Keratinocyte (primary cell): ENCODE data around the gene MCUB. TPM values are rescaled to one million over a fixed set of nuclear protein-coding genes. Genes with fewer than 3 reads are reported as not detected.

Experiments
- DNase-seq: peaks from one replicate; pipeline ENCODE4 v3.0.0-alpha.2; 2011; ENCODE audit warnings: low read depth, missing footprints, low spot score
- FAIRE-seq: peaks from 2 replicates; lab custom pipeline; 2011; peaks lifted over from hg19 to GRCh38; lab: Jason Lieb, UNC
- H2AFZ ChIP-seq: 2 replicates; pipeline ENCODE4 v1.6.0; 2012; ENCODE audit warnings: low read length, control low read depth, inconsistent platforms; ENCODE audit not compliant: control insufficient read depth
- H3K27ac ChIP-seq: 2 replicates; pipeline ENCODE4 v1.5.1; 2011; ENCODE audit warnings: low read length; ENCODE audit not compliant: control insufficient read depth, insufficient read depth
- H3K27me3 ChIP-seq: 3 replicates; pipeline ENCODE4 v1.6.0; 2011; ENCODE audit warnings: low read length; ENCODE audit not compliant: control insufficient read depth, insufficient read depth; ENCODE audit errors: extremely low read depth
- H3K36me3 ChIP-seq, 2 experiments: 2 replicates in 1 of 2; 3 replicates in 1 of 2; pipeline ENCODE4 v1.5.1; 2011; ENCODE audit warnings: low read length in 2 of 2, mild to moderate bottlenecking in 1 of 2; ENCODE audit not compliant: control insufficient read depth in 2 of 2, insufficient read depth in 2 of 2; ENCODE audit errors: extremely low read depth in 1 of 2
- H3K4me1 ChIP-seq: 3 replicates; pipeline ENCODE4 v1.5.1; 2011; ENCODE audit warnings: low read length; ENCODE audit not compliant: control insufficient read depth, insufficient read depth; ENCODE audit errors: extremely low read depth
- H3K4me2 ChIP-seq: 3 replicates; pipeline ENCODE4 v1.6.0; 2011; ENCODE audit warnings: low read depth, low read length; ENCODE audit not compliant: control insufficient read depth, insufficient read depth; ENCODE audit errors: extremely low read depth
- H3K4me3 ChIP-seq, 3 experiments: fragments of 200-600 bp in 1 of 3; sonication (generic) in 1 of 3; 2 replicates in 2 of 3; 3 replicates in 1 of 3; pipeline ENCODE4 v1.5.1; 2011 to 2016; ENCODE audit warnings: low read length in 3 of 3, mild to moderate bottlenecking in 3 of 3, control low read depth in 2 of 3, inconsistent platforms in 1 of 3, low read depth in 1 of 3, mixed read lengths in 1 of 3, mixed run types in 1 of 3, moderate library complexity in 1 of 3; ENCODE audit not compliant: control insufficient read depth in 2 of 3, insufficient read depth in 2 of 3; ENCODE audit errors: extremely low read depth in 1 of 3
- H3K79me2 ChIP-seq: 2 replicates; pipeline ENCODE4 v1.6.0; 2012; ENCODE audit warnings: low read length; ENCODE audit not compliant: control insufficient read depth, insufficient read depth
- H3K9ac ChIP-seq: 3 replicates; pipeline ENCODE4 v1.6.0; 2011; ENCODE audit warnings: low read length; ENCODE audit not compliant: control insufficient read depth, insufficient read depth; ENCODE audit errors: extremely low read depth
- H3K9me1 ChIP-seq: 3 replicates; pipeline ENCODE4 v1.6.0; 2011; ENCODE audit warnings: low read length; ENCODE audit not compliant: control insufficient read depth, insufficient read depth; ENCODE audit errors: extremely low read depth
- H3K9me3 ChIP-seq: 2 replicates; pipeline ENCODE4 v1.5.1; 2012; ENCODE audit warnings: low read depth, low read length; ENCODE audit not compliant: control insufficient read depth
- H4K20me1 ChIP-seq: 3 replicates; pipeline ENCODE4 v1.6.0; 2011; ENCODE audit warnings: low read length; ENCODE audit not compliant: control insufficient read depth, insufficient read depth; ENCODE audit errors: extremely low read depth
- CTCF ChIP-seq, 3 experiments: IDR thresholded peaks in 1 of 3; conservative IDR thresholded peaks in 1 of 3; optimal IDR thresholded peaks in 1 of 3; 2 replicates in 2 of 3; 3 replicates in 1 of 3; pipeline versions ENCODE3 to v1.5.1; 2011; ENCODE audit warnings: low read length in 3 of 3, mild to moderate bottlenecking in 3 of 3, moderate library complexity in 2 of 3, control low read depth in 1 of 3, inconsistent platforms in 1 of 3; ENCODE audit not compliant: insufficient read depth in 2 of 3; ENCODE audit errors: extremely low read depth in 1 of 3
- EZH2 ChIP-seq: IDR thresholded peaks from one replicate; pipeline ENCODE4 v1.6.1; 2012; ENCODE audit warnings: inconsistent platforms, mild to moderate bottlenecking, low read length, moderate library complexity
- dilution Hi-C: fragments of 300-500 bp; cut with MboI; formaldehyde crosslinking; loops from one replicate; pipeline ENCODE4 v1.7.0; 2020; ENCODE audit warnings: low sequenced_read_pairs; ENCODE audit not compliant: extremely low pct_ligation_motif_present
- polyA plus RNA-seq, 5 experiments: library from polyadenylated mRNA; depleted of rRNA in 3 of 5; stranded (reverse) in 3 of 5; stranded (forward) in 1 of 5; unstranded in 1 of 5; fragments of >200 nt; gene quantifications; 1 replicate in 1 of 5; 2 replicates in 3 of 5; 3 replicates in 1 of 5; pipeline versions ENCODE4 v1.2.1 to v1.2.3, GENCODE V29; 2011 to 2012; ENCODE audit warnings: missing spikeins in 2 of 5, low read depth in 1 of 5, low replicate concordance in 1 of 5

MCUB gene
- polyA plus RNA-seq, 1 donor (not counting 4 experiments of a cell fraction or from before 2014, with no cell fraction given): 20.3 TPM

- Histone ChIP-seq H2AFZ (peak within 1 kb of the TSS; percentile 92), H4K20me1 (no peaks in the 10 kb centered on the region), H3K4me3 (peak within 1 kb of the TSS; percentile 69 to 88 (median 78)), H3K36me3 (no peaks in the 10 kb centered on the region), H3K27me3 (no peaks in the 10 kb centered on the region), H3K4me1 (peaks cover 10% of the 10 kb centered on the region), H3K27ac (peak within 1 kb of the TSS; percentile 50), H3K9ac (peak within 1 kb of the TSS; percentile 80), H3K79me2 (peaks cover 2% of the 10 kb centered on the region), H3K4me2 (peak within 1 kb of the TSS; percentile 87), H3K9me1 (no peaks in the 10 kb centered on the region), H3K9me3 (no peaks in the 10 kb centered on the region)
- FAIRE-seq (no peak), DNase-seq (no peak)
- TF ChIP-seq CTCF (optimal IDR thresholded peaks at IDR 0.05 in 1 of 3, IDR thresholded peaks at IDR 0.05 in 1 of 3, conservative IDR thresholded peaks at IDR 0.05 in 1 of 3; ENCODE audit: extremely low read depth in 1 of 3, insufficient read depth in 2 of 3, low read length in 3 of 3): peak; percentile 43 to 87 (median 61)
- no peak for TF ChIP-seq EZH2
- dilution Hi-C loops: no loop called here
Measured at GRCh38 chr4:109702950-109703663, 143.1 kb downstream of the MCUB start, which contains the start of gene CASP6. TSS of gene CASP6 (minus strand) at chr4:109703445. CDS start at chr4:109703395, 50 bp downstream.

DNA sequence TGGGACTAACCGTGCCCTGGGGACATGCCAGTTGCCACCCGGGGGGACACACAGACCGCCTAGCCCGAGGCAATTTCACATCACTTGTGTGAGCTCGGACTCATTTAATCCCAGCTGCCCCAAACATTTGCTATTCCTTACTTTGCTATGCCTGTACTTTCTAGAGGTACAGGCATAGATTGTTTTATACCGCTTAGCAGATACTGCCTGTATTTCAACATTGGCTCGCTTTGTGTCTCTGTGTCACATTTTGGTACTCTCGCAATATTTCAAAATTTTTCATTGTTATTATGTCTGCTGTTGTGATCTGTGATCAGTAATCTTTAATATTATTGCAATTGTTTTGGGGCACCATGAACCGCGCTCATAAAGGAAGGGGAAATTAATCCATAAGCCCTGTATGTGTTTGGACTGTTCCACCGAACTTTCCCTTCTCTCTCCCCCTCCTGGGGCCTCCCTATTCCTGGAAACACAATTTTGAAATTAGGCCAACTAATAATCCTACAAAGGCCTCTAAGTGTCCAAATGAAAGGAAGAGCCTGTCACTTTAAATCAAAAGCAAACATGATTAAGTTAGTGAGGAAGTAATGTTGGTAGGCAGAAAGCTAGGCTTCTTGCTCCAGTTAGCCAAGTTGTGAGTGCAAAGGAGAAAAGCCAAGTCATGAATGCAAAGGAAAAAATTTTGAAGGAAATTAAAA lies 143.8 kb downstream of the MCUB start:
- no peak for DNase-seq
- H2AFZ ChIP-seq: peak overlapping the region; percentile 92
- H4K20me1 ChIP-seq: no peaks in the 10 kb centered on the region
- dilution Hi-C loops: no loop called here
- TF ChIP-seq CTCF (optimal IDR thresholded peaks at IDR 0.05 in 1 of 3, IDR thresholded peaks at IDR 0.05 in 1 of 3, conservative IDR thresholded peaks at IDR 0.05 in 1 of 3; ENCODE audit: extremely low read depth in 1 of 3, insufficient read depth in 2 of 3, low read length in 3 of 3): no peak
- no peak for TF ChIP-seq EZH2
- no peaks in the 10 kb centered on the region for H3K9me3 ChIP-seq
- no peaks in the 10 kb centered on the region for H3K27me3 ChIP-seq
- H3K79me2 ChIP-seq: peaks cover 2% of the 10 kb centered on the region
- H3K4me3 ChIP-seq: peak overlapping the region; percentile 69 to 88 (median 78)
- H3K9ac ChIP-seq: peak overlapping the region; percentile 80
- FAIRE-seq: no peak
- no peaks in the 10 kb centered on the region for H3K9me1 ChIP-seq
- H3K4me2 ChIP-seq: peak overlapping the region; percentile 87
- no peaks in the 10 kb centered on the region for H3K36me3 ChIP-seq
- peaks cover 10% of the 10 kb centered on the region for H3K4me1 ChIP-seq
- H3K27ac ChIP-seq: no peak overlapping the region
